OCI-LY1 (cell line): ENCODE results near the gene OR11A1.
A peak's percentile ranks its signal among the peaks of the same experiment; 100 is the strongest.

Experiments
- H2AFZ ChIP-seq: fragments of 200-600 bp; sonication (generic), shearing (Covaris generic); 2 replicates; pipeline ENCODE4 v1.6.0; 2014; ENCODE audit warnings: antibody characterized with exemption, mild to moderate bottlenecking, low read length
- H3F3A ChIP-seq: fragments of 200-600 bp; sonication (generic), shearing (Covaris generic); 2 replicates; pipeline ENCODE4 v1.6.0; 2014; ENCODE audit warnings: mild to moderate bottlenecking, antibody characterized with exemption, low read length, moderate library complexity; ENCODE audit not compliant: insufficient read depth
- H3K27ac ChIP-seq: fragments of 200-600 bp; sonication (generic); 2 replicates; pipeline ENCODE4 v1.5.1; 2014; ENCODE audit warnings: low read length, mixed run types, mild to moderate bottlenecking, low read depth; ENCODE audit not compliant: poor library complexity, severe bottlenecking
- H3K27me3 ChIP-seq: fragments of 200-600 bp; sonication (generic); 2 replicates; pipeline ENCODE4 v1.6.0; 2014; ENCODE audit warnings: antibody characterized with exemption, mild to moderate bottlenecking, low read length, moderate library complexity; ENCODE audit not compliant: insufficient read depth
- H3K36me3 ChIP-seq: fragments of 200-600 bp; sonication (generic); 2 replicates; pipeline ENCODE4 v1.6.1; 2014; ENCODE audit warnings: mild to moderate bottlenecking, antibody characterized with exemption, low read length, moderate library complexity, mixed read lengths; ENCODE audit not compliant: insufficient read depth
- H3K4me1 ChIP-seq: fragments of 200-600 bp; sonication (generic); 2 replicates; pipeline ENCODE4 v1.5.1; 2014; ENCODE audit warnings: mild to moderate bottlenecking, low read length, moderate library complexity; ENCODE audit not compliant: insufficient read depth, severe bottlenecking
- H3K4me2 ChIP-seq: fragments of 200-600 bp; sonication (generic), shearing (Covaris generic); 2 replicates; pipeline ENCODE4 v1.6.1; 2014; ENCODE audit warnings: low read length
- H3K4me3 ChIP-seq: fragments of 200-600 bp; sonication (generic); 2 replicates; pipeline ENCODE4 v1.5.1; 2014; ENCODE audit warnings: low read length, low read depth, mild to moderate bottlenecking, mixed read lengths; ENCODE audit not compliant: poor library complexity, severe bottlenecking
- H3K79me2 ChIP-seq: fragments of 200-600 bp; shearing (Covaris generic); 2 replicates; pipeline ENCODE4 v1.6.1; 2016; ENCODE audit warnings: mixed run types, low read length, mixed read lengths; ENCODE audit not compliant: insufficient read depth
- H3K9ac ChIP-seq: fragments of 200-600 bp; sonication (generic), shearing (Covaris generic); 2 replicates; pipeline ENCODE4 v1.6.1; 2014; ENCODE audit warnings: mild to moderate bottlenecking, low read length, mixed read lengths
- H3K9me2 ChIP-seq: fragments of 200-600 bp; sonication (generic), shearing (Covaris generic); 2 replicates; pipeline ENCODE4 v1.6.1; 2014; ENCODE audit warnings: low read depth, mild to moderate bottlenecking, low read length, mixed read lengths
- H3K9me3 ChIP-seq: fragments of 200-600 bp; shearing (Covaris generic); 2 replicates; pipeline ENCODE4 v1.6.1; 2014; ENCODE audit warnings: low read length, mixed read lengths
- H4K20me1 ChIP-seq: fragments of 200-600 bp; sonication (generic), shearing (Covaris generic); 2 replicates; pipeline ENCODE4 v1.6.0; 2016; ENCODE audit warnings: mild to moderate bottlenecking, low read length; ENCODE audit not compliant: insufficient read depth
- EZH2 ChIP-seq: fragments of 200-600 bp; sonication (generic), shearing (Covaris generic); IDR thresholded peaks from 2 replicates; pipeline ENCODE4 v1.8.0; 2017; ENCODE audit warnings: borderline replicate concordance, mixed run types, mild to moderate bottlenecking, antibody characterized with exemption, low read length, moderate library complexity, mixed read lengths
- TF ChIP-seq, protein P1 (sequence below): fragments of 200-600 bp; sonication (generic), shearing (Covaris generic); IDR thresholded peaks from 2 replicates; pipeline ENCODE4 v1.5.1; 2017; ENCODE audit warnings: mild to moderate bottlenecking, antibody characterized with exemption, low read length, moderate library complexity, mixed read lengths

The OR11A1 gene

GRCh38 chr6:29388533-29388932 lies 68.3 kb downstream of the OR11A1 start:
- Histone ChIP-seq H3K9ac (no peak overlapping the region), H3K4me1 (no peaks in the 10 kb centered on the region), H3K27me3 (no peaks in the 10 kb centered on the region), H3K79me2 (no peaks in the 10 kb centered on the region), H4K20me1 (no peaks in the 10 kb centered on the region), H3K9me2 (no peaks in the 10 kb centered on the region), H3K27ac (no peak overlapping the region), H3K4me2 (no peak overlapping the region), H3K4me3 (no peak overlapping the region), H3K36me3 (no peaks in the 10 kb centered on the region), H3K9me3 (no peaks in the 10 kb centered on the region), H2AFZ (no peak overlapping the region), H3F3A (no peaks in the 10 kb centered on the region)
- no peak for TF ChIP-seq EZH2
- TF ChIP-seq, protein P1, sequence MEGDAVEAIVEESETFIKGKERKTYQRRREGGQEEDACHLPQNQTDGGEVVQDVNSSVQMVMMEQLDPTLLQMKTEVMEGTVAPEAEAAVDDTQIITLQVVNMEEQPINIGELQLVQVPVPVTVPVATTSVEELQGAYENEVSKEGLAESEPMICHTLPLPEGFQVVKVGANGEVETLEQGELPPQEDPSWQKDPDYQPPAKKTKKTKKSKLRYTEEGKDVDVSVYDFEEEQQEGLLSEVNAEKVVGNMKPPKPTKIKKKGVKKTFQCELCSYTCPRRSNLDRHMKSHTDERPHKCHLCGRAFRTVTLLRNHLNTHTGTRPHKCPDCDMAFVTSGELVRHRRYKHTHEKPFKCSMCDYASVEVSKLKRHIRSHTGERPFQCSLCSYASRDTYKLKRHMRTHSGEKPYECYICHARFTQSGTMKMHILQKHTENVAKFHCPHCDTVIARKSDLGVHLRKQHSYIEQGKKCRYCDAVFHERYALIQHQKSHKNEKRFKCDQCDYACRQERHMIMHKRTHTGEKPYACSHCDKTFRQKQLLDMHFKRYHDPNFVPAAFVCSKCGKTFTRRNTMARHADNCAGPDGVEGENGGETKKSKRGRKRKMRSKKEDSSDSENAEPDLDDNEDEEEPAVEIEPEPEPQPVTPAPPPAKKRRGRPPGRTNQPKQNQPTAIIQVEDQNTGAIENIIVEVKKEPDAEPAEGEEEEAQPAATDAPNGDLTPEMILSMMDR: no peak

GRCh38 chr6:29376003-29376402 lies 80.9 kb downstream of the OR11A1 start:
- Histone ChIP-seq H3K27ac (no peak overlapping the region), H3K9me2 (no peaks in the 10 kb centered on the region), H3K4me2 (no peak overlapping the region), H3K9ac (no peak overlapping the region), H3K4me1 (no peaks in the 10 kb centered on the region), H3K27me3 (no peaks in the 10 kb centered on the region), H4K20me1 (no peaks in the 10 kb centered on the region), H3K79me2 (no peaks in the 10 kb centered on the region), H3K36me3 (no peaks in the 10 kb centered on the region), H3F3A (no peaks in the 10 kb centered on the region), H3K9me3 (no peaks in the 10 kb centered on the region), H3K4me3 (no peak overlapping the region), H2AFZ (no peak overlapping the region)
- TF ChIP-seq, protein P1: 0 out of 2 replicates have a peak, but pooled peaks have one; percentile 5
- no peak for TF ChIP-seq EZH2
